K562 (cell line): ENCODE results near the gene UCHL5. TPM values are rescaled to one million over a fixed set of nuclear protein-coding genes. Genes with fewer than 3 reads are reported as not detected.

Source experiments
- FOXA3 ChIP-seq, 2 experiments: fragments of 450-650 bp in 1 of 2; sonication (generic) in 1 of 2; formaldehyde crosslinking; IDR thresholded peaks in 1 of 2; conservative IDR thresholded peaks in 1 of 2; 2 replicates each; pipeline versions ENCODE4 v1.4.0 to v1.8.0; 2020 to 2022; ENCODE audit warnings: mild to moderate bottlenecking in 2 of 2, missing genetic modification reagents in 1 of 2
- JUND ChIP-seq, 2 experiments: IDR thresholded peaks; 2 replicates in 1 of 2; 3 replicates in 1 of 2; pipeline ENCODE4 v1.6.1; 2011; ENCODE audit warnings: borderline replicate concordance in 2 of 2, low read depth in 2 of 2, low read length in 2 of 2, improper control_type of control experiment in 1 of 2, missing biosample characterization in 1 of 2, missing genetic modification characterization in 1 of 2, missing genetic modification reagents in 1 of 2
- KLF13 ChIP-seq: fragments of 450-650 bp; IDR thresholded peaks from 2 replicates; pipeline ENCODE4 v1.6.1; 2016; ENCODE audit warnings: missing genetic modification characterization, low read depth, mild to moderate bottlenecking, missing compliant biosample characterization, moderate library complexity, borderline replicate concordance
- MEF2A ChIP-seq: IDR thresholded peaks from 2 replicates; pipeline ENCODE4 v1.6.1; 2011; ENCODE audit warnings: low read depth, mild to moderate bottlenecking, low read length, moderate library complexity; ENCODE audit not compliant: control insufficient read depth
- MEIS2 ChIP-seq: fragments of 450-650 bp; IDR thresholded peaks from 2 replicates; pipeline ENCODE4 v1.6.1; 2014; ENCODE audit warnings: mild to moderate bottlenecking; ENCODE audit not compliant: partially characterized antibody
- MTA2 ChIP-seq: fragments of 450-650 bp; IDR thresholded peaks from 2 replicates; pipeline ENCODE4 v1.6.1; 2016; ENCODE audit warnings: low read depth
- MXI1 ChIP-seq: IDR thresholded peaks from 2 replicates; pipeline ENCODE4 v1.6.1; 2011; ENCODE audit warnings: low read depth, mild to moderate bottlenecking, improper control_type of control experiment, low read length
- NONO ChIP-seq, 2 experiments: fragments of 200-400 bp in 1 of 2; fragments of 450-650 bp in 1 of 2; formaldehyde crosslinking in 1 of 2; IDR thresholded peaks; 2 replicates each; pipeline ENCODE4 v1.6.1; 2017; ENCODE audit warnings: low read depth in 2 of 2, mild to moderate bottlenecking in 2 of 2, moderate library complexity in 2 of 2, low read length in 1 of 2
- PHTF2 ChIP-seq: fragments of 250-450 bp; sonication (Bioruptor Pico); IDR thresholded peaks from 2 replicates; pipeline ENCODE4 v1.5.0; 2021; ENCODE audit warnings: mild to moderate bottlenecking
- POLR2H ChIP-seq: IDR thresholded peaks from 2 replicates; pipeline ENCODE4 v1.6.1; 2016; ENCODE audit warnings: missing genetic modification characterization, low read depth, mild to moderate bottlenecking, control low read depth, missing compliant biosample characterization, moderate library complexity
- PYGO2 ChIP-seq: fragments of 450-650 bp; IDR thresholded peaks from 2 replicates; pipeline ENCODE4 v1.6.1; 2016; ENCODE audit warnings: mild to moderate bottlenecking, missing genetic modification characterization, moderate library complexity, missing compliant biosample characterization
- SMARCA5 ChIP-seq: fragments of 450-650 bp; IDR thresholded peaks from 2 replicates; pipeline ENCODE4 v1.6.1; 2016
- ZNF23 ChIP-seq: fragments of 250-450 bp; sonication (Bioruptor Pico); IDR thresholded peaks from 2 replicates; pipeline ENCODE4 v1.4.0; 2020; ENCODE audit warnings: mild to moderate bottlenecking
- polyA plus RNA-seq, 8 experiments: library from polyadenylated mRNA; depleted of rRNA in 4 of 8; stranded (reverse) in 5 of 8; unstranded in 3 of 8; fragments of >200 nt; fragmentation: Nextera tagmentation in 2 of 8; fragmentation: Illumina TruSeq in 1 of 8; extraction: Ambion mirVana in 2 of 8; extraction: Trizol in 1 of 8; gene quantifications; 2 replicates each; pipeline versions ENCODE4 v1.2.1 to v1.2.3, GENCODE V29; 2011 to 2014; ENCODE audit warnings: inconsistent platforms in 1 of 8, missing spikeins in 1 of 8
- total RNA-seq, 7 experiments: library from RNA; depleted of rRNA in 6 of 7; stranded (reverse); fragments of >200 nt in 6 of 7; fragmentation: Illumina TruSeq in 2 of 7; extraction: Trizol in 2 of 7; gene quantifications; 2 replicates each; pipeline versions ENCODE4 v1.2.1 to v1.2.3, GENCODE V29; 2011 to 2021; ENCODE audit warnings: low replicate concordance in 1 of 7
- TF ChIP-seq, protein P1 (sequence below): sonication (generic); formaldehyde crosslinking; IDR thresholded peaks from 2 replicates; pipeline ENCODE4 v1.8.0; 2022; ENCODE audit warnings: mild to moderate bottlenecking, missing genetic modification reagents
- TF ChIP-seq, protein P2 (sequence below): fragments of 450-650 bp; IDR thresholded peaks from 2 replicates; pipeline ENCODE4 v1.6.1; 2016
- TF ChIP-seq, protein P3 (sequence below): fragments of 250-450 bp; sonication (Bioruptor Pico); IDR thresholded peaks from 2 replicates; pipeline ENCODE4 v1.4.0; 2020; ENCODE audit warnings: mild to moderate bottlenecking, moderate library complexity, borderline replicate concordance
- TF ChIP-seq, protein P4 (sequence below): fragments of 450-650 bp; IDR thresholded peaks from 2 replicates; pipeline ENCODE4 v1.7.0; 2016; ENCODE audit warnings: borderline replicate concordance

The UCHL5 gene
- total and polyA plus RNA-seq, 9 of the 15 experiments (the other 6 are each of a cell fraction or from before 2014, with no cell fraction given), result 61.0 to 206 (median 122) TPM

DNA sequence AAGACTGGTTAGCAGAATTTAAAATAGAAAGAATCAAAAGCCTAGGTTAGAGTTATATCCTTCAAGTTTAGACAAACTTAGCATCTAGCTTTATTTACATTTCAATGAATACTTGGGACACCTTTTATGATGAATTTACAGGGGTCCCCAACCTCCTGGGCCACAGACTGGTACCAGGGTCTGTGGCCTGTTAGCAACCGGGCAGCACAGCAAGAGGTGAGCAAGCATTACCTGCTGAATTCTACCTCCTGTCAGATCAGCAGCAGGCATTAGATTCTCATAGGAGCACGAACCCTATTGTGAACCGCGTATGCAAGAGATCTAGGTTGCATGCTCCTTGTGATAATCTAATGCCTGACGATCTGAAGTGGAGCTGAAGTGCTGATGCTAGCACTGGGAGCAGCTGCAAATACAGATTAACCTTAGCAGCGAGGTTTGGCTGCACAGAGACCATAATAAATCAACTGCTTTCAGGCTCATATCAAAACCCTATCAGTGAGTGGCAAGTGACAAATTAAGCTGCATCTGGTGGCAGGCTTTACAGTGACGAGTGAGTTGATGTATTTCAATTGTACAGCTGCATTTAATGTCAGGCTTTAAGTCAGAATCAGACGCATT lies 82.0 kb downstream of the UCHL5 start (continued):
- TF ChIP-seq, protein P1, sequence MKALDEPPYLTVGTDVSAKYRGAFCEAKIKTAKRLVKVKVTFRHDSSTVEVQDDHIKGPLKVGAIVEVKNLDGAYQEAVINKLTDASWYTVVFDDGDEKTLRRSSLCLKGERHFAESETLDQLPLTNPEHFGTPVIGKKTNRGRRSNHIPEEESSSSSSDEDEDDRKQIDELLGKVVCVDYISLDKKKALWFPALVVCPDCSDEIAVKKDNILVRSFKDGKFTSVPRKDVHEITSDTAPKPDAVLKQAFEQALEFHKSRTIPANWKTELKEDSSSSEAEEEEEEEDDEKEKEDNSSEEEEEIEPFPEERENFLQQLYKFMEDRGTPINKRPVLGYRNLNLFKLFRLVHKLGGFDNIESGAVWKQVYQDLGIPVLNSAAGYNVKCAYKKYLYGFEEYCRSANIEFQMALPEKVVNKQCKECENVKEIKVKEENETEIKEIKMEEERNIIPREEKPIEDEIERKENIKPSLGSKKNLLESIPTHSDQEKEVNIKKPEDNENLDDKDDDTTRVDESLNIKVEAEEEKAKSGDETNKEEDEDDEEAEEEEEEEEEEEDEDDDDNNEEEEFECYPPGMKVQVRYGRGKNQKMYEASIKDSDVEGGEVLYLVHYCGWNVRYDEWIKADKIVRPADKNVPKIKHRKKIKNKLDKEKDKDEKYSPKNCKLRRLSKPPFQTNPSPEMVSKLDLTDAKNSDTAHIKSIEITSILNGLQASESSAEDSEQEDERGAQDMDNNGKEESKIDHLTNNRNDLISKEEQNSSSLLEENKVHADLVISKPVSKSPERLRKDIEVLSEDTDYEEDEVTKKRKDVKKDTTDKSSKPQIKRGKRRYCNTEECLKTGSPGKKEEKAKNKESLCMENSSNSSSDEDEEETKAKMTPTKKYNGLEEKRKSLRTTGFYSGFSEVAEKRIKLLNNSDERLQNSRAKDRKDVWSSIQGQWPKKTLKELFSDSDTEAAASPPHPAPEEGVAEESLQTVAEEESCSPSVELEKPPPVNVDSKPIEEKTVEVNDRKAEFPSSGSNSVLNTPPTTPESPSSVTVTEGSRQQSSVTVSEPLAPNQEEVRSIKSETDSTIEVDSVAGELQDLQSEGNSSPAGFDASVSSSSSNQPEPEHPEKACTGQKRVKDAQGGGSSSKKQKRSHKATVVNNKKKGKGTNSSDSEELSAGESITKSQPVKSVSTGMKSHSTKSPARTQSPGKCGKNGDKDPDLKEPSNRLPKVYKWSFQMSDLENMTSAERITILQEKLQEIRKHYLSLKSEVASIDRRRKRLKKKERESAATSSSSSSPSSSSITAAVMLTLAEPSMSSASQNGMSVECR, result no peak
- TF ChIP-seq MEF2A, result no peak
- peak; percentile 57; the same call in 1 of the 2 replicates for TF ChIP-seq MXI1
- TF ChIP-seq KLF13 (tag), result no peak
- TF ChIP-seq, protein P2, sequence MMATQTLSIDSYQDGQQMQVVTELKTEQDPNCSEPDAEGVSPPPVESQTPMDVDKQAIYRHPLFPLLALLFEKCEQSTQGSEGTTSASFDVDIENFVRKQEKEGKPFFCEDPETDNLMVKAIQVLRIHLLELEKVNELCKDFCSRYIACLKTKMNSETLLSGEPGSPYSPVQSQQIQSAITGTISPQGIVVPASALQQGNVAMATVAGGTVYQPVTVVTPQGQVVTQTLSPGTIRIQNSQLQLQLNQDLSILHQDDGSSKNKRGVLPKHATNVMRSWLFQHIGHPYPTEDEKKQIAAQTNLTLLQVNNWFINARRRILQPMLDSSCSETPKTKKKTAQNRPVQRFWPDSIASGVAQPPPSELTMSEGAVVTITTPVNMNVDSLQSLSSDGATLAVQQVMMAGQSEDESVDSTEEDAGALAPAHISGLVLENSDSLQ, result peak; percentile 97
- TF ChIP-seq POLR2H (tag), result no peak
- TF ChIP-seq NONO (IDR thresholded peaks at IDR 0.05; ENCODE audit: low read depth in 2 of 2, low read length in 1 of 2), result peak in 1 of 2 experiments; percentile 90; a peak in 2 of 4 replicates
- TF ChIP-seq PHTF2, result no peak
- TF ChIP-seq PYGO2 (tag), result no peak
- peak; percentile 96 for TF ChIP-seq MTA2
- TF ChIP-seq MEIS2, result peak; percentile 100
- no peak for TF ChIP-seq ZNF23 (CRISPR knock-in tag)
- no peak; the same call in 1 of the 2 replicates for TF ChIP-seq JUND (IDR thresholded peaks at IDR 0.05; ENCODE audit: borderline replicate concordance, low read depth, low read length)
- TF ChIP-seq JUND (tag; IDR thresholded peaks at IDR 0.05; ENCODE audit: borderline replicate concordance, low read depth, low read length), result peak; percentile 58; the same call in 2 of the 3 replicates
- no peak for TF ChIP-seq FOXA3 (CRISPR knock-in tag; conservative IDR thresholded peaks at IDR 0.05 in 1 of 2, IDR thresholded peaks at IDR 0.05 in 1 of 2)
- TF ChIP-seq, protein P3, sequence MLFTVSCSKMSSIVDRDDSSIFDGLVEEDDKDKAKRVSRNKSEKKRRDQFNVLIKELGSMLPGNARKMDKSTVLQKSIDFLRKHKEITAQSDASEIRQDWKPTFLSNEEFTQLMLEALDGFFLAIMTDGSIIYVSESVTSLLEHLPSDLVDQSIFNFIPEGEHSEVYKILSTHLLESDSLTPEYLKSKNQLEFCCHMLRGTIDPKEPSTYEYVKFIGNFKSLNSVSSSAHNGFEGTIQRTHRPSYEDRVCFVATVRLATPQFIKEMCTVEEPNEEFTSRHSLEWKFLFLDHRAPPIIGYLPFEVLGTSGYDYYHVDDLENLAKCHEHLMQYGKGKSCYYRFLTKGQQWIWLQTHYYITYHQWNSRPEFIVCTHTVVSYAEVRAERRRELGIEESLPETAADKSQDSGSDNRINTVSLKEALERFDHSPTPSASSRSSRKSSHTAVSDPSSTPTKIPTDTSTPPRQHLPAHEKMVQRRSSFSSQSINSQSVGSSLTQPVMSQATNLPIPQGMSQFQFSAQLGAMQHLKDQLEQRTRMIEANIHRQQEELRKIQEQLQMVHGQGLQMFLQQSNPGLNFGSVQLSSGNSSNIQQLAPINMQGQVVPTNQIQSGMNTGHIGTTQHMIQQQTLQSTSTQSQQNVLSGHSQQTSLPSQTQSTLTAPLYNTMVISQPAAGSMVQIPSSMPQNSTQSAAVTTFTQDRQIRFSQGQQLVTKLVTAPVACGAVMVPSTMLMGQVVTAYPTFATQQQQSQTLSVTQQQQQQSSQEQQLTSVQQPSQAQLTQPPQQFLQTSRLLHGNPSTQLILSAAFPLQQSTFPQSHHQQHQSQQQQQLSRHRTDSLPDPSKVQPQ (CRISPR knock-in tag), result no peak
- TF ChIP-seq, protein P4, sequence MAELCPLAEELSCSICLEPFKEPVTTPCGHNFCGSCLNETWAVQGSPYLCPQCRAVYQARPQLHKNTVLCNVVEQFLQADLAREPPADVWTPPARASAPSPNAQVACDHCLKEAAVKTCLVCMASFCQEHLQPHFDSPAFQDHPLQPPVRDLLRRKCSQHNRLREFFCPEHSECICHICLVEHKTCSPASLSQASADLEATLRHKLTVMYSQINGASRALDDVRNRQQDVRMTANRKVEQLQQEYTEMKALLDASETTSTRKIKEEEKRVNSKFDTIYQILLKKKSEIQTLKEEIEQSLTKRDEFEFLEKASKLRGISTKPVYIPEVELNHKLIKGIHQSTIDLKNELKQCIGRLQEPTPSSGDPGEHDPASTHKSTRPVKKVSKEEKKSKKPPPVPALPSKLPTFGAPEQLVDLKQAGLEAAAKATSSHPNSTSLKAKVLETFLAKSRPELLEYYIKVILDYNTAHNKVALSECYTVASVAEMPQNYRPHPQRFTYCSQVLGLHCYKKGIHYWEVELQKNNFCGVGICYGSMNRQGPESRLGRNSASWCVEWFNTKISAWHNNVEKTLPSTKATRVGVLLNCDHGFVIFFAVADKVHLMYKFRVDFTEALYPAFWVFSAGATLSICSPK, result no peak
- no peak for TF ChIP-seq SMARCA5
